ENCODE measurements around the gene LRP8.
A peak's percentile ranks its signal among the peaks of the same experiment; 100 is the strongest.

The LRP8 gene

GRCh38 chr1:53303726-53304515 is 23.9 kb downstream of the LRP8 start:
- peaks cover 19% of the 10 kb centered on the region for H3K4me1 Mint-ChIP-seq (ENCODE audit: low read depth)
- no peaks in the 10 kb centered on the region for H3K9me3 Mint-ChIP-seq
- no peak overlapping the region for H3K4me3 Mint-ChIP-seq
- no peaks in the 10 kb centered on the region for H3K36me3 Mint-ChIP-seq (ENCODE audit: low read depth)
- H3K27ac Mint-ChIP-seq = no peak overlapping the region
- H3K27me3 Mint-ChIP-seq (ENCODE audit: low read depth) = no peaks in the 10 kb centered on the region

- no peaks in the 10 kb centered on the region for H3K9me3 Mint-ChIP-seq
- no peak overlapping the region for H3K4me3 Mint-ChIP-seq
- no peaks in the 10 kb centered on the region for H3K27me3 Mint-ChIP-seq (ENCODE audit: low read depth)
- peaks cover 19% of the 10 kb centered on the region for H3K4me1 Mint-ChIP-seq (ENCODE audit: low read depth)
- no peaks in the 10 kb centered on the region for H3K36me3 Mint-ChIP-seq (ENCODE audit: low read depth)
- no peak overlapping the region for H3K27ac Mint-ChIP-seq
Observed at GRCh38 chr1:53303243-53303642, 24.6 kb downstream of the LRP8 start.

- H3K9me3 Mint-ChIP-seq = no peaks in the 10 kb centered on the region
- no peak overlapping the region for H3K27ac Mint-ChIP-seq
- H3K4me1 Mint-ChIP-seq (ENCODE audit: low read depth) = peaks cover 28% of the 10 kb centered on the region
- H3K36me3 Mint-ChIP-seq (ENCODE audit: low read depth) = peaks cover 2% of the 10 kb centered on the region
- H3K27me3 Mint-ChIP-seq (ENCODE audit: low read depth) = no peaks in the 10 kb centered on the region
- H3K4me3 Mint-ChIP-seq = no peak overlapping the region
Observed at GRCh38 chr1:53299233-53299632, 28.6 kb downstream of the LRP8 start.

GRCh38 chr1:53298045-53298637 is 29.7 kb downstream of the LRP8 start:
- Mint-ChIP-seq H3K36me3 (ENCODE audit: low read depth) (peaks cover 2% of the 10 kb centered on the region), H3K9me3 (no peaks in the 10 kb centered on the region), H3K27ac (no peak overlapping the region), H3K27me3 (ENCODE audit: low read depth) (no peaks in the 10 kb centered on the region), H3K4me1 (ENCODE audit: low read depth) (peaks cover 38% of the 10 kb centered on the region), H3K4me3 (no peak overlapping the region)

- no peaks in the 10 kb centered on the region for H3K27me3 Mint-ChIP-seq (ENCODE audit: low read depth)
- no peaks in the 10 kb centered on the region for H3K9me3 Mint-ChIP-seq
- H3K4me1 Mint-ChIP-seq (ENCODE audit: low read depth) = peaks cover 47% of the 10 kb centered on the region
- H3K36me3 Mint-ChIP-seq (ENCODE audit: low read depth) = peaks cover 2% of the 10 kb centered on the region
- no peak overlapping the region for H3K4me3 Mint-ChIP-seq
- peak overlapping the region; percentile 22 for H3K27ac Mint-ChIP-seq
Observed at GRCh38 chr1:53297195-53297594, 30.7 kb downstream of the LRP8 start.

- H3K36me3 Mint-ChIP-seq (ENCODE audit: low read depth) = peaks cover 2% of the 10 kb centered on the region
- peaks cover 50% of the 10 kb centered on the region for H3K4me1 Mint-ChIP-seq (ENCODE audit: low read depth)
- H3K9me3 Mint-ChIP-seq = no peaks in the 10 kb centered on the region
- no peaks in the 10 kb centered on the region for H3K27me3 Mint-ChIP-seq (ENCODE audit: low read depth)
- peak overlapping the region; percentile 87 for H3K27ac Mint-ChIP-seq
- H3K4me3 Mint-ChIP-seq = no peak overlapping the region
Observed at GRCh38 chr1:53296117-53296749, 31.6 kb downstream of the LRP8 start.

- Mint-ChIP-seq H3K27ac (peak overlapping the region; percentile 87), H3K9me3 (no peaks in the 10 kb centered on the region), H3K27me3 (ENCODE audit: low read depth) (no peaks in the 10 kb centered on the region), H3K4me1 (ENCODE audit: low read depth) (peaks cover 51% of the 10 kb centered on the region), H3K36me3 (ENCODE audit: low read depth) (peaks cover 2% of the 10 kb centered on the region), H3K4me3 (no peak overlapping the region)
Observed at GRCh38 chr1:53295726-53296116, 32.1 kb downstream of the LRP8 start.

GRCh38 chr1:53295295-53295694 is 32.6 kb downstream of the LRP8 start:
- no peaks in the 10 kb centered on the region for H3K9me3 Mint-ChIP-seq
- peaks cover 51% of the 10 kb centered on the region for H3K4me1 Mint-ChIP-seq (ENCODE audit: low read depth)
- H3K36me3 Mint-ChIP-seq (ENCODE audit: low read depth) = peaks cover 2% of the 10 kb centered on the region
- no peak overlapping the region for H3K4me3 Mint-ChIP-seq
- H3K27ac Mint-ChIP-seq = peak overlapping the region; percentile 91
- H3K27me3 Mint-ChIP-seq (ENCODE audit: low read depth) = no peaks in the 10 kb centered on the region

- no peaks in the 10 kb centered on the region for H3K9me3 Mint-ChIP-seq
- peaks cover 46% of the 10 kb centered on the region for H3K4me1 Mint-ChIP-seq (ENCODE audit: low read depth)
- H3K27me3 Mint-ChIP-seq (ENCODE audit: low read depth) = no peaks in the 10 kb centered on the region
- peaks cover 4% of the 10 kb centered on the region for H3K36me3 Mint-ChIP-seq (ENCODE audit: low read depth)
- peak overlapping the region; percentile 91 for H3K27ac Mint-ChIP-seq
- H3K4me3 Mint-ChIP-seq = peak overlapping the region; percentile 59
Observed at GRCh38 chr1:53294567-53294966, 33.3 kb downstream of the LRP8 start.

- Mint-ChIP-seq H3K27ac (peak overlapping the region; percentile 91), H3K4me1 (ENCODE audit: low read depth) (peaks cover 46% of the 10 kb centered on the region), H3K4me3 (no peak overlapping the region), H3K27me3 (ENCODE audit: low read depth) (no peaks in the 10 kb centered on the region), H3K36me3 (ENCODE audit: low read depth) (peaks cover 4% of the 10 kb centered on the region), H3K9me3 (no peaks in the 10 kb centered on the region)
Observed at GRCh38 chr1:53294061-53294460, 33.8 kb downstream of the LRP8 start.

GRCh38 chr1:53293123-53293522 is 34.7 kb downstream of the LRP8 start:
- H3K27ac Mint-ChIP-seq = peak overlapping the region; percentile 91
- H3K27me3 Mint-ChIP-seq (ENCODE audit: low read depth) = no peaks in the 10 kb centered on the region
- no peak overlapping the region for H3K4me3 Mint-ChIP-seq
- H3K4me1 Mint-ChIP-seq (ENCODE audit: low read depth) = peaks cover 46% of the 10 kb centered on the region
- H3K9me3 Mint-ChIP-seq = no peaks in the 10 kb centered on the region
- peaks cover 8% of the 10 kb centered on the region for H3K36me3 Mint-ChIP-seq (ENCODE audit: low read depth)

GRCh38 chr1:53292690-53293089 is 35.2 kb downstream of the LRP8 start:
- peak overlapping the region; percentile 42 for H3K4me3 Mint-ChIP-seq

GRCh38 chr1:53291574-53291973 is 36.3 kb downstream of the LRP8 start:
- Mint-ChIP-seq H3K36me3 (ENCODE audit: low read depth) (peaks cover 8% of the 10 kb centered on the region), H3K9me3 (no peaks in the 10 kb centered on the region), H3K4me3 (no peak overlapping the region), H3K4me1 (ENCODE audit: low read depth) (peaks cover 43% of the 10 kb centered on the region), H3K27me3 (ENCODE audit: low read depth) (no peaks in the 10 kb centered on the region), H3K27ac (peak overlapping the region; percentile 52)

More at GRCh38 chr1:53292690-53293089, 35.2 kb downstream of the LRP8 start:
- peak overlapping the region; percentile 91 for H3K27ac Mint-ChIP-seq
- H3K36me3 Mint-ChIP-seq (ENCODE audit: low read depth) = peaks cover 8% of the 10 kb centered on the region
- no peaks in the 10 kb centered on the region for H3K9me3 Mint-ChIP-seq
- H3K4me1 Mint-ChIP-seq (ENCODE audit: low read depth) = peaks cover 44% of the 10 kb centered on the region
- H3K27me3 Mint-ChIP-seq (ENCODE audit: low read depth) = no peaks in the 10 kb centered on the region

- Mint-ChIP-seq H3K4me3 (no peak overlapping the region), H3K4me1 (ENCODE audit: low read depth) (peaks cover 24% of the 10 kb centered on the region), H3K36me3 (ENCODE audit: low read depth) (peaks cover 12% of the 10 kb centered on the region), H3K9me3 (no peaks in the 10 kb centered on the region), H3K27me3 (ENCODE audit: low read depth) (no peaks in the 10 kb centered on the region), H3K27ac (no peak overlapping the region)
Observed at GRCh38 chr1:53288790-53289429, 39.0 kb downstream of the LRP8 start.

Measured in T-helper 1 cell treated with Interleukin-12 subunit alpha and Interleukin-12 subunit beta and Interleukin-4 antibody, amounts not matched to agents 30 μg/mL and 1 μg/mL, for 36 hours (primary cell).